Motor neuron (in vitro differentiated cells): Measurements from ENCODE around the gene GYS2. TPM values are rescaled to one million over a fixed set of nuclear protein-coding genes. Genes with fewer than 3 reads are reported as not detected.
"Not testable (repeated sequence)": the region's sequence is repeated elsewhere in the genome, so short reads cannot be mapped to it uniquely, and the experiment has no call there.

Experiments
- ATAC-seq, 8 experiments: fragments of 200-7000 bp; cut with Tn5 transposase; replicated peaks in 6 of 8; 2 replicates each; pipeline ENCODE4 v1.8.0; 2021; ENCODE audit warnings: mild to moderate bottlenecking in 8 of 8, moderate library complexity in 8 of 8
- H3K27ac ChIP-seq, 2 donors: fragments of 250-450 bp; sonication (Bioruptor Pico); 2 replicates each; pipeline ENCODE4 v1.9.0; 2021; ENCODE audit warnings: antibody characterized with exemption in 2 of 2, mild to moderate bottlenecking in 2 of 2, moderate library complexity in 1 of 2
- H3K4me1 ChIP-seq, 2 donors: fragments of 250-450 bp; sonication (Bioruptor Pico); replicated peaks in 1 of 2; 2 replicates each; pipeline ENCODE4 v1.6.1; 2021; ENCODE audit warnings: antibody characterized with exemption in 2 of 2, mild to moderate bottlenecking in 2 of 2, moderate library complexity in 1 of 2
- H3K4me3 ChIP-seq, 5 donors: fragments of 250-450 bp; sonication (Bioruptor Pico); 2 replicates each; pipeline ENCODE4 v1.9.0; 2021; ENCODE audit warnings: antibody characterized with exemption in 5 of 5, mild to moderate bottlenecking in 5 of 5, moderate library complexity in 4 of 5
- WGBS, 10 experiments: fragments of 450-650 bp; shearing (Covaris generic); methylation state at CpG; one replicate each; pipeline ENCODE4 v1.0.0; 2022; 5-methylcytosine and 5-hydroxymethylcytosine counted together
- in situ Hi-C, 9 experiments: fragments of 400-800 bp; cut with MboI; loops; one replicate each; pipeline ENCODE4 v1.15.0; 2021; ENCODE audit warnings: low sequenced_read_pairs in 9 of 9, low pct_unique_long_range_greater_than_20kb in 2 of 9; ENCODE audit not compliant: unreplicated experiment in 9 of 9
- total RNA-seq, 8 experiments: library from RNA; unstranded; fragments of 300-600 nt; gene quantifications; 2 replicates each; pipeline versions ENCODE4 v1.2.3 to v1.2.4, GENCODE V29; 2022

GYS2 gene
- total RNA-seq, 8 experiments from 2014 or later, result 0.10 to 0.24 TPM; not detected in 6

GRCh38 chr12:21598651-21599050 is 6.0 kb downstream of the GYS2 start:
- no peak for ATAC-seq
- H3K4me3 ChIP-seq, result no peak overlapping the region
- 27 to 93% (median 88%) methylated on average over 3 to 4 of the region's 4 CpGs; no CpG with 5 or more reads in 1 of the 10 experiments for WGBS, 10 experiments
- in situ Hi-C loops, result no loop called here
- H3K4me1 ChIP-seq, result no peaks in the 10 kb centered on the region
- H3K27ac ChIP-seq, result no peak overlapping the region

GRCh38 chr12:21595356-21595755 is 9.3 kb downstream of the GYS2 start:
- ATAC-seq, in situ Hi-C loops, H3K27ac ChIP-seq, H3K4me1 ChIP-seq, H3K4me3 ChIP-seq: not testable (repeated sequence)

GRCh38 chr12:21585485-21585884 is 19.2 kb downstream of the GYS2 start:
- no peak overlapping the region for H3K27ac ChIP-seq
- in situ Hi-C loops, result no loop called here
- WGBS, 10 experiments, result 0 to 88% (median 61%) methylated on average over 1 to 3 of the region's 3 CpGs; no CpG with 5 or more reads in 1 of the 10 experiments
- H3K4me3 ChIP-seq, result no peak overlapping the region
- ATAC-seq, result no peak
- no peaks in the 10 kb centered on the region for H3K4me1 ChIP-seq

DNA sequence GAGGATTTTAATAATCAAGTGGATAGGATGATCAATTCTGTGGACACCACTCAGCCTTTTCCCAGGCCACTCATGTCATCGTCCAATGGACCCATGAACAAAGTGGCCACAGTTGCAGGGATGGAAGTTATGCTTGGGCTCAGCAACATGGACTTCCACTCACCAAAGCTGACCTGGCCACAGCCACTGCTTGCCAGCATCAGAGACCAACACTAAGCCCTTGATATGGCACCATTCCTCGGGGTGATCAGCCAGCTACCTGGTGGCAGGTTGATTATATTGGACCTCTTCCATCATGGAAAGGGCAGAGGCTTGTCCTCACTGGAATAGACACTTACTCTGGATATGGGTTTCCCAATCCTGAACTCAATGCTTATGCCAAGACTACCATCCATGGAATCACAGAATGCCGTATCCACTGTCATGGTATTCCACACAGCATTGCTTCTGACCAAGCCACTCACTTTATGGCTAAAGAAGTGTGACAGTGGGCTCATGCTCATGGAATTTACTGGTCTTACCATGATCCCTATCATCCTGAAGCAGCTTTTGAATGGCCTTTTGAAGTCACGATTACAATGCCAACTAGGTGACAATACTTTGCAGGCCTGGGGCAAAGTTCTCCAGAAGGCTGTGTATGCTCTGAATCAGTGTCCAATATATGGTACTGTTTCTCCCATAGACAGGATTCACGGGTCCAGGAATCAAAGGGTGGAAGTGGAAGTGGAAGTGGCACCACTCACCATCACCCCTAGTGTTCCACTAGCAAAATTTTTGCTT is 20.1 kb downstream of the GYS2 start:
- in situ Hi-C loops, H3K27ac ChIP-seq, H3K4me3 ChIP-seq, ATAC-seq, H3K4me1 ChIP-seq: not testable (repeated sequence)
- WGBS, 10 experiments, result 17 to 90% (median 80%) methylated on average over 1 to 3 of the region's 5 CpGs; no CpG with 5 or more reads in 3 of the 10 experiments

GRCh38 chr12:21583587-21583986 is 21.1 kb downstream of the GYS2 start:
- H3K27ac ChIP-seq, result no peak overlapping the region
- no peak overlapping the region for H3K4me3 ChIP-seq
- in situ Hi-C loops, result no loop called here
- no peaks in the 10 kb centered on the region for H3K4me1 ChIP-seq
- no peak for ATAC-seq
- 0 to 71% (median 52%) methylated on average over 1 to 3 of the region's 4 CpGs; no CpG with 5 or more reads in 3 of the 10 experiments for WGBS, 10 experiments

DNA sequence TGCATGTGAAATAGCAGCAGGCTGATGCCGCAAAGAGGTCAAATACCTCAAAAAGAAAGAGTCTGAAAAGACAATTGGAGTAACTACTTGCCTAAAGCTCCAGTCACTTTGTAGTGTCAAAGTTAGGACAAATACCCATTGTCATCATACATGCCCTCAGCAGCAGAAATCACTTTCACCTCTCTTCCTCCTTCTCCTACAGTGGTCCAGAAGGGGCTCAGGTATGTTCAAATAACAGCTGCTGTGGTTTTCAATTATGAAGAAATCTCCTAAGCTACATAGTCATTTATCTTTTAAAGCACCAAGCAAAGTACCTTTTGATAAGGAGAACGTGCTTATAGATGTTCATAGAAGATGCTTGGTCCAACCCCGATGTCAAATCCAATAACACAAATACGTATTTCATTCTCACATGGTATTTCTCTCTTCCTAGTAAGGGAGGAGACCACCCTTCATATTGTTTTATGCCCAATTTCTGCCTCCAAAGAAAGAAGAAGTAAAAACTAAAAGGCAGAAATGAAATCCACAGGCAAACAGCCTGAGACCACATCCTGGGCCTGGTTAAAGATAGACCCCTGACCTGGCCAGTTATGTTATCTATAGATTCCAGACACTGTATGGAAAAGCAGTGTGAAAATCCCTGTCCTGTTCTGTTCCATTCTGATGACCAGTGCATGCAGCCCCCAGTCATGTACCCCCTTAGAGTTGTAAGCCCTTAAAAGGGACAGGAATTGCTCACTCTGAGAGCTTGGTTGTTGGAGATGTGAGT is 23.7 kb downstream of the GYS2 start:
- no peak for ATAC-seq
- in situ Hi-C loops, result no loop called here
- Histone ChIP-seq H3K27ac (no peak overlapping the region), H3K4me1 (no peaks in the 10 kb centered on the region), H3K4me3 (no peak overlapping the region)
- WGBS, 10 experiments, result 19 to 100% (median 83%) methylated on average over 1 to 4 of the region's 4 CpGs; no CpG with 5 or more reads in 1 of the 10 experiments

DNA sequence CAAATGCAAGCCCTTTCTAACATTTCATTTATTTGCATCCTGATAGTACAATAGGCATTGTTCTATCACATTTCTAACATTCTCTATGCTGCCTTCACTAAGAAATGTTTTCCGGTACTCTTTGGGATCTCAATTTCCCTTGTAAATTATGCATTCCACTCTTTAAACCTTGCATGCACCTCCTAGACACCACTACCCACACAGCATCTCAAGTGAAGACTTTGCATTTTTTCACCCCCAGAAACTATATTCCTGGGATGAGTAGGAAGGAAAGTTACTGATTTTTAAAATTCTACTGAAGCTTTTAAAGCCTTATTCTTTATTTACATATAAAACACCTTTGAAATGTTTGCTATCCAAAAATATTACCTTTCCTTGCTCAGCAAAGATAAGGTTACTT is 27.1 kb downstream of the GYS2 start:
- 0 to 100% (median 88%) methylated on average over 1 of the region's 1 CpG; no CpG with 5 or more reads in 3 of the 10 experiments for WGBS, 10 experiments
- no peak overlapping the region for H3K4me3 ChIP-seq
- in situ Hi-C loops, result no loop called here
- no peak overlapping the region for H3K27ac ChIP-seq
- no peaks in the 10 kb centered on the region for H3K4me1 ChIP-seq
- no peak for ATAC-seq

DNA sequence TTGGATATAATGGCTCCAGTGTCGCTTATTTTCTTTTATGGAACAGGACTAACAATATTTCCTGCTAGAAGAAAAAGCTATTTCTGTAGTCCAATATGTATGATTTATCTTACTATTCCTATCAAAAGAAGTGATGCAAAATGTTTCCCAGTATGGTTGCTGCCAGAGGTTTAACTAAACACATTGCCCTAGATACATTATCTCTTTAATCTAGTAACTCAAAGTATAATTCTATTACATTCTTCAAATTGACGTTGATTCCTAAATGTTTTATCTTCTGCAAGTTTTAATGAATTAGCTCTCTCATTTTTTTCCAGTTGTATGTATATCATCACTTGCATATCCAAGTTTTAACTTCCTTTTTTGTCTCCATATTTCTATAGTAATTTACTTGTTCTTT is 28.2 kb downstream of the GYS2 start:
- in situ Hi-C loops, result no loop called here
- H3K27ac ChIP-seq, result no peak overlapping the region
- no peak overlapping the region for H3K4me3 ChIP-seq
- ATAC-seq, result peak in 1 of 8 experiments; percentile 21
- 0 to 93% (median 64%) methylated on average over 1 to 2 of the region's 2 CpGs; no CpG with 5 or more reads in 2 of the 10 experiments for WGBS, 10 experiments
- H3K4me1 ChIP-seq, result no peaks in the 10 kb centered on the region

GRCh38 chr12:21573733-21574358 is 30.8 kb downstream of the GYS2 start:
- no peaks in the 10 kb centered on the region for H3K4me1 ChIP-seq
- 7 to 100% (median 76%) methylated on average over 1 to 4 of the region's 4 CpGs; no CpG with 5 or more reads in 2 of the 10 experiments for WGBS, 10 experiments
- no peak overlapping the region for H3K27ac ChIP-seq
- in situ Hi-C loops, result no loop called here
- H3K4me3 ChIP-seq, result no peak overlapping the region
- ATAC-seq, result no peak

DNA sequence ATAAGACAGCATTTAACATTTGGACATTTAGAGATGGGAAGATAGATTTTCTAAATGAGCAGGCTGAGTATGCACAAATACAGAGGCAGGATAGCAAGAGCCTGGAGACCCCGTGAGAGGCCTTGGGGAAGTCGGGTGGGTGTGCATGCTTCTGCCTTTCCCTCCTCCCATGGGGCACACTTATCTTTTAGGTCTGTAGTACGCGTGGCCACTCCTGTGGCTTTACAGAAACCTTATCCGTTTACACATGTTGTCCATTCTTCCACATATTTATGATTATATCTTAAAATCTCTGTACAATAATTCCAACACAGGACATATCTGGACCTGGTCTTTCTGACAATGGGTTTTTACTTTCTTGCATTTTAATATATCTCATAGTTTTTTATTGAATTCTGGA is 33.6 kb downstream of the GYS2 start:
- Histone ChIP-seq H3K4me3 (no peak overlapping the region), H3K4me1 (no peaks in the 10 kb centered on the region), H3K27ac (no peak overlapping the region)
- in situ Hi-C loops, result no loop called here
- ATAC-seq, result no peak
- WGBS, 10 experiments, result 6 to 97% (median 81%) methylated on average over 2 to 5 of the region's 5 CpGs; no CpG with 5 or more reads in 2 of the 10 experiments

DNA sequence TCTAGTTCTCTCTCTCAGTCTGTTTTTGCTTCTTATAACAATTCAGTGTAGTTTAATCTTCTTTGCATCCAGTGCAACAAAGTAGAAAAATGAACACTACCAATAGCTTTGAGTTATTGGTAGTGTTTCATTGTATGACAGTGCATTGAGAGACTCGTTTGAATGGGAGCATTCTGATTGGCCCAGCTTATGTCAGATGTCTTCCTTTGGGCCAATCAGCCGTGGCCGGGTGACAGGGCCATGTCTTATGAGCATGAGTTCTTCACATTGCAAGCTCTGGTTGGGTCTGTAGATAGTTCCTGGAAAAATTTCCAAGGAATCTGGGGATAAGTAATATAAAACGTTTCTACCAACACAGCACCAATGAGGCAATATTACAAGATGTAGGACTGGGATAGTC is 36.5 kb downstream of the GYS2 start:
- Histone ChIP-seq H3K4me1 (no peaks in the 10 kb centered on the region), H3K27ac (no peak overlapping the region), H3K4me3 (no peak overlapping the region)
- WGBS, 10 experiments, result 18 to 100% (median 80%) methylated on average over 1 to 4 of the region's 4 CpGs; no CpG with 5 or more reads in 3 of the 10 experiments
- ATAC-seq, result no peak
- in situ Hi-C loops, result no loop called here

DNA sequence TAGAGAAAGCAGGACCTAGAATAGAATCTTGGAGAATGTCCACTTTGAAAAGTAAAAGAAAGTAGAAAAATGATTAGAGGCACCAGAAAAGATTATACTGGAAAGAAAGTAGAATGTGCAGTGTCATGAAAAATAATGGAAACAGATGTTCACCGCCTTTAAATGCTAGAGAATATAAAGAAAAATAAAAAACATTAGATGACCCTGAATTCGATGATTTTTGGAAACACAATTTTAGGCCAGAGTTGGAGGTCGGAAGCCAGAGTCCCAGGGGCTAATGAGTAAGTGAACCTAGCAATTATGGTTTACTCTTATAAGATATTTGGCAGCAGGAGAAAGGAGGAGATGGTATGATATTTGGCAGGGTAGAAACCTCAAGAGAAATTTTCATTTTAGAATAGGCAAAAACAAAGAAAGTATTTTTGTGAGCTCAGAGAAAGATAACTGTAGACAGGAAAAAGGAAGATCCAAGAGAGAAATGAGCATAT is 37.7 kb downstream of the GYS2 start:
- 30 to 97% (median 79%) methylated on average over 2 to 3 of the region's 3 CpGs for WGBS, 10 experiments
- Histone ChIP-seq H3K4me3 (no peak overlapping the region), H3K27ac (no peak overlapping the region), H3K4me1 (no peaks in the 10 kb centered on the region)
- no peak for ATAC-seq
- in situ Hi-C loops, result no loop called here
